Astrocyte (in vitro differentiated cells and primary cell): ENCODE results near the gene COL24A1.

ENCODE experiments used
- CTCF ChIP-seq: IDR thresholded peaks from 2 replicates; pipeline ENCODE4 v1.5.1; 2011; ENCODE audit warnings: low read depth, mild to moderate bottlenecking, inconsistent platforms, low read length, moderate library complexity; ENCODE audit not compliant: insufficient read depth
- EZH2 ChIP-seq: IDR thresholded peaks from 2 replicates; pipeline ENCODE4 v1.6.1; 2012; ENCODE audit warnings: mild to moderate bottlenecking, low read length, inconsistent platforms; ENCODE audit not compliant: insufficient read depth

DNA sequence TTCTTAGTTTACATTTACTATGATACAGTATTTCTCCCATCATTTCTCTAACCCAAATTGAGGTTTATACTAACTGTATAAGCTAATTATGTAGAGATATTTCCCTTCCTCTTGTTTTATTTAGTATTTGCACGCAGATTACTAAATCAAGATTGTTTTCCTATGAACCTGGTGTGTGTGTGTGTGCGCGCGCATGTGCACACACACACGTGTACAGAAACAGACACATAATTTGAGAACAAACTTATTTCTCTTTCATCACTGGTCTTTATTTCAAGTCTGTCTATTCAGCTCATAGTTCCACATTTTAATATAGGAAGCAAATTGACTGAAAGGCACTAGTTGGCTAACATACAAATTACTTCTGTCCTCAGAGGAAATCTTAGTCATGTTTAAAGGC lies 19.7 kb upstream of the COL24A1 start:
- TF ChIP-seq CTCF (no peak), EZH2 (no peak)
